GM19395 (cell line): ENCODE results near the gene CAND1.

Experiments used
- ATAC-seq: cut with Tn5 transposase; IDR thresholded peaks from one replicate; pipeline ENCODE4 v1.9.1; 2021; ENCODE audit warnings: mild to moderate bottlenecking, moderate library complexity; ENCODE audit not compliant: unreplicated experiment

The CAND1 gene

DNA sequence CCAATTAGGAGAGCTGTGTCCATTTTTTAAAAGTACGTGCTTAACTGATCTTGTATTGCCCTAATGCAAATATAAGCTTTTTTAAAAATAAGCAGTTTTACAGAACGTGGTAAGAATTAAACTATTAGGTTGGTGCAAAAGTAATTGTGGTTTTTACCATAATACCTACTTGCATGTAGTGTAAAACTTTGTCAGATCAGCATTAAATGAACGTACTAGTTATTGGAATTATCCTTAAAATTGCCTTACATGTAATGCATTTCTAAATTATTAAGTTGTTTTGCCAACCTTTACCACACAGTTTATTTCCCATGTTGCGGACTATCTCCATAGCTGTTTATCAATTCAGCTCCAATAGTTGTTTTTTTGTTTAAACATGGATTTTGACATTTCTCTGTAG, 10.9 kb downstream of the CAND1 start:
- no peak for ATAC-seq

DNA sequence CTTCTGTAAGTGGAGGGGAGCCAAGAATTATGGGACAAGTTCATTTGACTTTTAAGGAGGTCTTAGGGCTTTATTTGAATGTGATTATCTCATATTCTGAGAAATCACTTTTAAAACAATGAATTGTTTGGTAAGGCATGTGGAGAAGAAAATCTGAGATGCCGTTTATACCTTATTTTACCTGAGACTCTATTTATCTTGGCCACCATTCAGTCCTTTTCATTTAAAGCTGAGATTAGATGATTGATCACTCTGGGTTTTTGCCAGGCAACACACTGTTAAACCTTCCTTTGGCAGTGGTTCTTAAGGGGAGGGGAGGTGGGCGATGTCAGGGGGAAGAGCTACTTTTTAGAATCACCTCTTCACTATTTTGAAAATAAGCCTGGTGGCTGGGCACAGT, 11.4 kb downstream of the CAND1 start:
- no peak for ATAC-seq

DNA sequence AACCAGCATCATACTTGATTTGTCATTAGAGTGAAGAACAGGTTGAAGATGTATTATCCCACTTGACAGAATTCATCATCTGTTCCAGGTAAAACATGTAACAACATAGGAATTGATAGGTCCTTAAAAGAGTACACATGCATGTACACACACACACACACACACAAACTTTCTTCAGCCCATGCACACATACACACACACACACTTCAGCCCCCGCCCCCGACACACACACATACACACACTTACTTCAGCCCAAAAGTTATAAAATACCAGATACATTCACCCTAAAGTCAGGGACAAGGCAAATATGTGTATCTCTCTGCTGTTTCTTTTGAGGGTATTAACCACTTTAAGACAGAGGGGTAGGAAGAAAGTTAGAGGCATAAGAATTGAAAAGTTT, 15.4 kb downstream of the CAND1 start:
- no peak for ATAC-seq

DNA sequence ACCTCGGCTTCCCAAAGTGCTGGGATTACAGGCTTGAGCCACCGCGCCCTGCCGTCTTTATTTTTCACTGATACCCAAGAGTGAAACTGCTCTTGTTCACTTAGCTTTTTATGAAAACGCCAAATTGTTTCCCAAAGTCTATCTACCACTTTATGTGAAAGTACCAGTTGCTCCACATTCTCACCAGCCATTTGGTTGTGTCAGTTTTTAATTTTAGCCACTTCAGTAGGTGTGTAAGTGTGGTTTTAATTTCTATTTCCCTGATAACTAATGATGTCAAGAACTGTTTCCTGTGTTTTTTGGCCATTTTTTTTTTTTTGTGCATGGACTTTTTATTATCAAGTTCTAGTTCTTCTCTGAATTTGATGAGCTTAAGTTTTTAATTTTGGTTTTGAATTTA, 17.1 kb downstream of the CAND1 start:
- no peak for ATAC-seq

DNA sequence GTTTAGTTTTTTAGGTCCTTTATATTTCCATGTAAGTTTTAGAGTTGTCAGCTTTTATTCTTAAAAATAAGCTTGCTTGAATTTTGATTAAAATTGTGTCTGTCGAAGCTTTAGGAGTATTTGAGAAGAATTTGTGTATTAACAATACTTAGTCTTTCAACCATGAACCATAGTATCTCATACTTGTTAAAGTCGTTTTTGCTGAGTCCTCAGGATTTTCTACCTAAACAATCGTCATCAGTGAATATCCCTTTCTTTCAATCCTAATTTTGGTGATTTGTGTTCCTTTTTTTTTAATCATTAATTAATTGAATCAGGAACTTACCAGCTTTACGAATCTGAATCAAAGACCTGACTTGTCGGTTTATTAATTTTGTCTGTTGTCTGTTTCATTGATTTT, 18.2 kb downstream of the CAND1 start:
- no peak for ATAC-seq

DNA sequence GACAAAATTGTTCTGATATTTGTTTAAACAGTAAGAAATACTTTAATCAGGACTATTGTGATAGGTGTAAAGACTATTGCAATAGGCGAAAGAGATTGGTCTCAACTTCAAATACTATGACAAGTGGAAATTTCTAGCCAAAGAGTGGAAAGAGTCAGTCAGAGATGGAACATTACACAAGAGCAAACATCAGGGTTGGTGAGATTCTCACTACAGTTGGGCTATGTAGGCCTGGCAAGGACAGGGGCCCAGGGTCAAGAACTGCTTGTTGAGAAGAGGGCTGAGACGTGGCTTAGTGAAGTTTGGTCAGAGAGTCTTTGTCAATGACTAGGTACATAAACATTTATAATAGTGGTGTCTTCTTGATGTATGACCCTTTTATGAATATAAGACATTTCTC, 19.4 kb downstream of the CAND1 start:
- ATAC-seq = no peak

DNA sequence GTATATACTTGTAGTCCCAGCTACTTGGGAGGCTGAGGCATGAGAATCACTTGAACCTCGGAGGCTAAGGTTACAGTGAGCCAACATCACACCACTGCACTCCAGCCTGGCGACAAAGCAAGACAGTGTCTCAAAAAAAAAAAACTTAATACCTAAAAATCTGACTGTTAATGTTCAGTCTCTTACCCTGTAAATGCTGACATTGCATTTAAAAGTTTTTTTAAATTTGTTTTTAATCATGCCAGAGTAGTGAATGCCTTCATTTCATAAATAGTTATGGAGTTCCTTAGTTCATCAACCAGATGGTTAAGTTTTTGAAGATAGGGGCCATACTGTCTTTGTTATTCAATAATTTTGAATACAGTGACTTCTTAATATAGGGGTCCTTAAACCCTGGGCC, 21.2 kb downstream of the CAND1 start:
- no peak for ATAC-seq

DNA sequence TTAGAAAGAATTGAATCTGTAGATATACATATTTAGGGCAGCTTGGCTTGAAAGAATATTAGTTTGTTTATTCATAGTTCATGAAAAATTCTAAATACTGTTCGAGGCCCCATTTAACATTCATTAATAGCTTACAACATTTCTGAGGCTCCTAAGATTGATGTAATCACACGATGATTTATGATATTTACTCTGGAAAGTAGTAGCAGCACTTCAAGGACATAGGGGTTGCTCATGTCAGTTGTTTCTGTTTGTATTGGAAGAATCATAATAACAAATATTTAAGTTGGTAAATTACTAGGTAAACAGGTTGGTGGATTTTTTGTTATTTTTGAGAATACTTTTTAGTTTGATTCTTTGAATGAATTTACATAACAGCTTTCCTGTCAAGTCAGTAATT, 30.4 kb downstream of the CAND1 start:
- ATAC-seq = no peak

DNA sequence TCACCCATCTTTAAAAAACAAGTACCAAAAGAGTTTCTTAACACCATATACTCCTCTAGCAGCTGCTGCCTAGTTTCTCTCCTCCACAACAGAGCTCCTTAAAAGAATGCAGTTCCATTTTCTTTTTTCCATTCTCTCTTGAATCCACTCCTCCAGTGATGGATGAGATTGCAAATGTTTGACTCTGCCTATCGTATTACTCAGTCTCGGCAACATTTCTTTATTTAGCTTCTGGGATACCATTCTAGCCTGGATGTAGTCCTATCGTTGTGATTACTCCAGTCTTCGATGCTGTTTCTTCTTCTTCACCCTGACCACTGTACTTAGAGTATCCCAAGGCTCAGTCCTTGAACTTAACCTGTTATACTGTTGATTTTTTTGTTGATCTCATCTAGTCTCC, 30.8 kb downstream of the CAND1 start:
- ATAC-seq = no peak

DNA sequence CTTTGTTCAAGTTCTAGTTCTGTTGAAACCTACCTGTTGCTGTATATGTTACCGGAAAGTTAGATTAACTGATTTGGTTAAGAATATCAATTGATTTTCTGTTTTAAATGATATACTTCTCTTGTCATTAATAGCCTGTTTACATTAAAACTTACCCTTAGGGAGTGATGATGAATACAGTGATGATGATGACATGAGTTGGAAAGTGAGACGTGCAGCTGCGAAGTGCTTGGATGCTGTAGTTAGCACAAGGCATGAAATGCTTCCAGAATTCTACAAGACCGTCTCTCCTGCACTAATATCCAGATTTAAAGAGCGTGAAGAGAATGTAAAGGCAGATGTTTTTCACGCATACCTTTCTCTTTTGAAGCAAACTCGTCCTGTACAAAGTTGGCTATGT, 33.0 kb downstream of the CAND1 start:
- ATAC-seq = no peak

DNA sequence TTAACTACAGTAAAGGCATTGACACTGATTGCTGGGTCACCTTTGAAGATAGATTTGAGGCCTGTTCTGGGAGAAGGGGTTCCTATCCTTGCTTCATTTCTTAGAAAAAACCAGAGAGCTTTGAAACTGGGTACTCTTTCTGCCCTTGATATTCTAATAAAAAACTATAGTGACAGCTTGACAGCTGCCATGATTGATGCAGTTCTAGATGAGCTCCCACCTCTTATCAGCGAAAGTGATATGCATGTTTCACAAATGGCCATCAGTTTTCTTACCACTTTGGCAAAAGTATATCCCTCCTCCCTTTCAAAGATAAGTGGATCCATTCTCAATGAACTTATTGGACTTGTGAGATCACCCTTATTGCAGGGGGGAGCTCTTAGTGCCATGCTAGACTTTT, 36.4 kb downstream of the CAND1 start:
- no peak for ATAC-seq

DNA sequence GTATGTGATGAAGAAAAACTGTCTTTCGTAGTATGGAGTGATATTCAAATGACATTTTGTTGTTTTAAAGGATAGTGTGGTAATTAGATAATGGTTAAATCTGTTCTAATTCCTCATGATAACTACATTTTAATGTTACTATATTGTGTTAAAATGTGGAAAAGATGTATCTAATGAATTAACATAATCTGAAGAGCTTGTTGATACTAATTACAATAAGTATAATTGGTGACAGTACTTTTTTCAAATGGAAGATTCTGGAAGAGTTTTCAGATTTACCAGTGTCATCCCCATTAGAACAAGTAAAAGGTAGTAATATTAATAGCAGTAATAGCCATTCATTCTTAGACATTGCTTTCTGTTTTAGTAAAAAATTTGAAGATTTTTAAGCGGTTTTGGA, 37.6 kb downstream of the CAND1 start:
- no peak for ATAC-seq

DNA sequence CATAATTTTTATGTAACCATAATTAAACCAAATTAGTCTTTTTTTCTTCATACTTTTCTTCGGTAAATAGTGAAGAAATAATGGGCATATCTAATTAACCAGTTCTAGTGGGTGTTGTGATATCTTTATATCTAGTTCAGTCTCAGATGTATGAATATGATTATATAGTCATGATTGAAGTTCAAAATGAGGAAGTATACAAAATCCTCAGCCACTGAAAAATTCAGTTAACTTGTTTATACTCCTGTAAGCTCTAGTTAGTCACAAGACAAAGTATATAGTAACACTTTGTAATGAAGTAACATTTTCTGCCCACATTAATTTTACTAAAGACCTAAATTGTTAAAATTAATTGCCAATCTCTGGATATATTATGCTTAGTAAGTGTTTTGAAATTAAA, 46.5 kb downstream of the CAND1 start:
- no peak for ATAC-seq

DNA sequence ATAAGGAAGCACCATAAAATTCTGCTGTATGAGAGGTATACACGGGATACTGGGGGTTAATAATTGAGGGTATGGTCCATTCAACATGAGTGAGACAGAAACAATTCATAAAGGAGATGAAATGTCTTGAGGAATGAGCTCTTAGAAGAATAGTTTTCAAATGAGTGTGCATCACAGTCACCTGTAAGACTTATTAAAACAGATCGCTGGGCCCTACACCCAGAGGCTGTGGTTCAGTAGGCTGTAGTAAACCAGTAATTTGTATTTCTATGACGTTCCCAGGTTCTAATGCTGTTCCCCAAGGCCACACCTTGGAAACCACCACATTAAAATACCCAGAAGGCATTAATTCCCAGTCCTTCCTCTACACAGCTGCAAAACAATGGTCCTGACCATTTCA, 49.6 kb downstream of the CAND1 start:
- ATAC-seq = no peak

DNA sequence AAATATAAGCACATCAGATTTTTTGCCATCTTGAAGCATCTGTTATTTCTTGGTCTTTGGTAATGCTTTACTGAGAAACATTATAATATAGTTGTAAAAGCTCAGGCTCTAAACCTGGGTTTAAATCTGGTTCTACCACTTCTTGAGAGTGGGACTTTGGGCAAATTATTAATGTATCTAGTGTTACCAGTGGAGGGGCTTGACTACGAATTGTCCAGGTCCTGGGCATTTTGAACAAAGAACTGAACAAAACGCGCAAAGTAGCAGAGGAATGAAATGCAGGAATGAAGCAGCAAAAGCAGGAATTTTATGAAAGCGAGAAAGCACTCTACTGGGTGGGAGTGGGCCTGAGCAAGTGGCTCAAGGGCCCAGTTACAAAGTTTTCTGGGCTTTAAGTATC, 50.8 kb downstream of the CAND1 start:
- no peak for ATAC-seq

DNA sequence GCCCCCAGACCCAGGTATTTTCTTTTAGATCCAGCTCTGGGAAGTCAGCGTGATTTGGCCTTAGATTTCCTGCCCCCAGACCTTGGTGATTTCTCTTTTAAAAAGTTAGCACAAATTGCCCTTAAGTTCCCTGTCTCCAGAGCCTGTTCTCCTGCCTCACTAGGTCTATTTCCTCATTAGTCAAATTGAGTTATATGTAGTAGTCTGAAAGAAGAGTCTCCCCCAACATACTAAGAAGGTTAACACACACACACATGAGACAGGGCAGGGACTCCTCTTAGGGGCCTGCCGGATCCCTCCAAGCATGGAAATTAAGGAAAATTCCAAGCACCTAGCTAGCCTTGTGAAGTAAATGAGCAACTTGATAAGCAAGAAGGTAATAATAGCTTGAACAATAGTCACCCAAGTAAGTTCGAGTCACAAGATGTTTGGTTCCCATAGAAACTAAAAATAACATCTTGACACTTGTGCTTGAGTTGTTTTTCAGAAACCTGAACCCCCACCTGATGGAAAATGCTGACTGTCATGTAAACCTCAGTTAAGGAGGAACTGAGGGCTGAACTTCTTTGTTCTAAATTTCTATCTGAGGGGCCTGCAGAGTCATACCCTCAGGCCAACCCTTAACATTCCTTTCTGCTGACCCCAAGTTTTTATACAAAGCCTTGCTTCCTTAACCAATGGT, 51.6 kb downstream of the CAND1 start:
- ATAC-seq = no peak

DNA sequence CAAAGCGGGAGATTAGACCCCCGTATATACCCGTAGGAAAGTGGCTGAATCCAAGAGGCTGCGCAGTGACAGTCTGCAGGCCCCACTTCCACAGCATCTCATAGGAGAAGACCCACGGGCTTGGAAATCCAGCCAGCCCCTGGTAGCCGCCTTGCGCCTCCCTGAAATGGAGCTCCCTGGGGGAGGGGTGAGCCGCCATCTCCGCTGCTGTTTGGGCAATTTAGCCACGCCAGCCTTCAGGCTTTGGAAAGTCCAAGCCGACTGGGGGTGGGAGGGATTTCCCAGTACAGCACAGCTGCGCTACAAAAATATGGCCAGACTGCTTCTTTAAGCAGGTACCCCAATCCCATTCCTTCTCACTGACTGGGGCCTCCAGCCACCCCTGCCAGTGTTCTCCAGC, 53.4 kb downstream of the CAND1 start:
- no peak for ATAC-seq

DNA sequence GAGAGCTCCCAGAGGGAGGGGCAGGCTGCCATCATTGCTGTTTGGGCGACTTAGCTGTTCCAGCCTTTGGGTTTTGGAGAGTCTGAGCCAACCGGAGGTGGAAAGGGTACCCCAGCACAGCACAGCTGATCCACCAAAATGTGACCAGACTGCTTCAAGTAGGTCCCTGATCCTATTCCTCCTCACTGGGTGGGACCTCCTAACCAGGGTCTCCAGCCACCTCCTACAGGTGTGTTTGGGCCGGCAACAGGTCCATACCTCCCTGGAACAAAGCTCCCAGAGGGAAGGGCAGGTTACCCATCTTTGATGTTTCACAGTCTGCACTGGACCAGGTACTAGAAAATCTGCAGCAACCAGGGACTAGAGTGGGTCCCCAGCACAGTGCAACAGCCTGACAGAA, 53.8 kb downstream of the CAND1 start:
- ATAC-seq = no peak

DNA sequence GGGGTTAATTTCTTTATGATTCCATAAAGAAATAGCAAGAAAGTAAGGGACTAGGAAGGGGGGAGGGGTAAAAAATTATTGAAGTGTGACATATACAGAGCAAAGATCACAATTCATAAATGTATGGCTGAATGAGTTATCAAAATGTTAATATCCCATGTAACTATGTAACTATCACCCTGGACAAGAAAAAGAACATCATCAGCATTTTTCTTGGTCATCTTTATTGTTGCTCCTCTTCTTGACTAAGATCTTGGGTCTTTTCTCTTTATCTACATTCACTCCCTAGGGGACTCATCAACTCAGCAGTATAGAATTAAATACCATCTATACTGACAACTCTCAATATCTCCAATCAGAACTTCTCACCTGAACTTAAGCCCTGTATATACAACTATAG, 57.5 kb downstream of the CAND1 start:
- no peak for ATAC-seq

DNA sequence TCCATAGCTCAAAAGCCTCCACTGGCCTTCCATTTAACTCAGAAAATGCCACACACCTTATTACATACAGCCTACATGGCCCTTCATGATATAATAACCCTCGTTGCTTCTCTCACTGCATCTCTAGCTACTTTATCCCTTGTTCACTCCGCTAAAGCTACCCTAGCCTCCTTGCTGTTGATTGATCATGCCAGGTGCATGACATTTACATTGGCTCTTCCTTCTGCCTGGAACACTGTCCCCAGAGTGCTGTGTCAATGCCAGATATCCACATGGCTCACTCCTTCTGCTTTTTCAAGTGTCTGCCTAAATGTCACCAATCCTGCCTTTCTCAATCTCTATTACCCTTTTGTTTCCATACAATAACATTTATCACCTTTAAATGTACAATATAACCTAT, 58.3 kb downstream of the CAND1 start:
- ATAC-seq = no peak

DNA sequence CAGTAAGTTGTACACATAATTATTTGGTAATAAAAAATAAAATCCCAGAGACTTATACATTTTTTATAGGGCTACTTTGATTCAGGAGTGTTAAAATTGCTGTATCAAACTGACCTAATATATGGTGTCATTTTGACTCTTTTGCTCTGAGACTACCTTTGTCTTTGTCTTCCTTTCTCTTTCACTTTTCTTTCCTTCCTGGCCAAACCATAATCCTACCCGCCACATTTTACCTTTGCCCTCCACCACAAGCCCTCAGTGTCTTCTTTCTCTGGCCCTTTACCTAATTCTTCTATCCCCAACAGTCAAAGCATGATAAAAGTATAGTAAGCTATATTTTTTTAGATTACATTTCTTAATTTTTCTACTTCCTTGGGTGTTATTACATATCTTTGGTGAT, 62.0 kb downstream of the CAND1 start:
- ATAC-seq = no peak

DNA sequence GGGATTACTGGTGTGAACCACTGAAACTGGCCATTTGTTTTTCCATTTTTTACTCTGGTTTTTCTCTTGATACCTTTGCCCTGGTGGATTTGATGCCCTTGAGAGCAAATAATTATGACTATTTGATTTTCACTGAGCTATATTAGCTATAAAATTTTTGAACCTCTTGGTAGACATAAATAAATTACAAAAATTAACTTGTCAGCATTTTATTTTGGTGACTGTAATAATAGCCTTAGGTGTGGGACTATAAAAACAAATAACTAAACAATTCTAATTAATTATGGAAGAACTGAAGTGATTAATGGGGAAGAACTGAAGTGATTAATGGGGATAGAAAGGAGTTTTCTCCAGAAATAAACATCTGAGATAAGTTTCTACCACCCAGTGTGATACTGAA, 62.7 kb downstream of the CAND1 start:
- ATAC-seq = no peak

DNA sequence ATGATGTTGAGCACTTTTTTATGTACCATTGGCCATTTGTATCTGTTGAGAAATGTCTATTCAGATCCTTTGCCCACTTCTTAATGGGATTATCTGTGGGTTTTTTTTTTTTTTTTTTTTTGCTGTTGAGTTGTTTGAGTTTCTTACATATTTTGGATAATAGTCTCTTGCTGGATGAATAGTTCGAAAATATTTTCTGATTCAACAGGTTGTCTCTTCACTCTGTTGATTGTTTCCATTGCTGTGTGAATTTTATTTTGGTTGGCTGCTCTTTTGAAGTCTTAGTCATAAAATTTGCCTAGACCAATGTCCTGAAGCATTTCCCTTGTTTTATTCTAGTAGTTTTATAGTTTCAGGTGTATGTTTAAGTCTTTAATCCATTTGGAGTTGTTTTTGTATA, 64.5 kb downstream of the CAND1 start:
- no peak for ATAC-seq

DNA sequence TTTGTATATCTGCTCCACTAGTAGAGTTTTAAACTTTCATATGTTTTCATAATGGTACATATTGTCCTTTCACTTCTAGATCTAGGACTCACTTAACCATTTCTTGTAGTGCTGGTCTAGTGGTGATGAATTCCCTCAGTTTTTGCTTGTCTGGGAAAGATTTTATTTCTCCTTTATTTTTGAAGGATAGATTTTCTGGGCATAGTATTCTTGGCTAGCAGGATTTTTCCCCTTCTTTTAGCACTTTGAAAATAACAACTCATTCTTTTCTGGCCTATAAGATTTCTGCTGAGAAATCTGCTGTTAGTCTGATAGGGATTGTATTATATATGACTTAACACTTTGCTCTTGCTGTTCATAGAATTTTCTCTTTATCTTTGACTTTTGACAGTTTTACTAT, 69.3 kb downstream of the CAND1 start:
- no peak for ATAC-seq
